GM12875 (cell line): ENCODE measurements around the gene ALS2CL.
A peak's percentile ranks its signal among the peaks of the same experiment; 100 is the strongest.

Source experiments
- H3K4me3 ChIP-seq: one replicate; pipeline ENCODE4 v1.5.1; 2011; ENCODE audit warnings: low read depth, low read length, control low read depth
- CTCF ChIP-seq: IDR thresholded peaks from 2 replicates; pipeline ENCODE4 v1.5.1; 2011; ENCODE audit warnings: low read depth, mild to moderate bottlenecking, control low read depth, inconsistent platforms, low read length, moderate library complexity, borderline replicate concordance; ENCODE audit not compliant: insufficient read depth

ALS2CL gene

GRCh38 chr3:46700772-46701171 lies 7.3 kb upstream of the ALS2CL start:
- no peak overlapping the region for H3K4me3 ChIP-seq
- no peak for TF ChIP-seq CTCF

- H3K4me3 ChIP-seq = no peak overlapping the region
- no peak for TF ChIP-seq CTCF
Measured at GRCh38 chr3:46699676-46700523, 6.4 kb upstream of the ALS2CL start.

GRCh38 chr3:46695962-46696894 lies 2.7 kb upstream of the ALS2CL start:
- no peak for TF ChIP-seq CTCF
- H3K4me3 ChIP-seq = no peak overlapping the region

DNA sequence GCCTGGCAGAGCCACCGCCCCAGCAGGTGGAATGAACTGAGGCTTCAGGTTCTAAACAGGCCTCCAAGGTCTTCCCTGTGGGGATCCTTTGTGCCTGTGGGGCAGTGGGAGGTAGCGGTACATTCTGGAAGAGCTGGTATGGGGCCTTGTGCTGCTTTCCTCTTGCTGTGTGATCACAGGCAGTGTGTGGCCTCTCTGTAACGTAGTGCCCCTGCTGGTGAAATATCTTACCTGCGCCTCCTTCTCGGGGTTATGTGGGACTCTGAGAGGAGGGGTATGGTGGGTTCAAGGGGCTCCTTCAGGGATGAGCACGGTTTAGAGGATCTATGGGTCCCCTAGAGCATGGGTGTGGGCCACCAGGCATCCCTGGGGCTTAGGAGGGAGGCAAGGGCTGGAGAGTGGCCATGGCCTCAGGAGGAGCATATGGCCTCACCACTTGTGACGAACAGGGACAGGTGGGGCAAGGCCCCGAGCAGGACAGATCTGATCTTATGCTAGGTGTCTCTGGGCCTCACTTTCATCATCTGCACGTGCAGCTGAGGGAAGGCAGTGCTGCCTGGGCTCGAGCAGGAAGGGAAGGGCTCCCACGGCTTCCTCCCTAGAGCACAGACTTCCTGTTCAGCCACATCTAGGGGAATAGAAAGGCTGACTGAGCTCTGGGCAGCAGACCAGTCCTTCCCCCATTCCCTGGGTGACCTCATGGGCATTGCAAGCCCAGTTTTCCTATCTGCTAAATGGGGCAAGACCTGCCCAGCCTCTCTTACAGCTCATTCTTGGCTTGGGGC lies 1.9 kb upstream of the ALS2CL start:
- TF ChIP-seq CTCF = peak; percentile 39; the same call in 1 of the 2 replicates
- no peak overlapping the region for H3K4me3 ChIP-seq

DNA sequence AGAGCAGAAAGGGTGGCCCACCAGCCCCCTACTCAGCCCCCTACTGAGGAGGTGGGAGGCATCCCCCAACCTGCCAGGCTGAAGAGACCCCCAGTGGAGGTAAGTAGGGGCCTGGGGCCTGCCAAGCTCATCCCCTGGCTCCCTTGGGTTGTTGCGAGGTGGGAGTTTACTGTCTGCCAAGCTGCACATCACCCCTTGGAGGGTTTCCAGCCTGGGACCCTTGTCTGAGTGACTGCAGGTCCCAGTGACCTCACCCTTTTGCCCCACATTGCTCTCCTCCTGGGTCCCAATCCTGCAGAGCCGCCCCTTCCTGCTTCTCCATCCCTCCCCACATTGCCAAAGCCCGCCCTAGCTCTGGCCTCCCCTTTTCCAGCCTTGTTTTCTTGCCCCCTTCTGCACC lies 1.0 kb upstream of the ALS2CL start:
- no peak for TF ChIP-seq CTCF
- no peak overlapping the region for H3K4me3 ChIP-seq

DNA sequence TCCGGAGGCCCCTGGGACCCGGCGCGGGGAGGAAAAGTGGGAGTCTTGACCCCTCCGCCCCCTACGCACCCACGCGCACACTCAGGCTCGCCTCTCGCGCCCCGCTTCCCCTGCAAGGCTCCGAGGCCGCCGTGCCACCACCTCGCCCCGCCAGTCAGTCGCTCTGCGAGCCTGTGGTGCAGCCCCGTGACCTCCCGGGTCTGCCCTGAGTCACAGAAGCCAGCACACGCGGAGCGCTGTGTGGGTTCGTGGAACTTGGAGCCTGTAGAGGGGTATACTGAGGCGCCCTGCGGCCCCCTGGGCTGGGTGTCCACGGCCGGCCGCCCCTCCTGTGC lies 380 bp upstream of the ALS2CL start:
- peak overlapping the region; percentile 16 for H3K4me3 ChIP-seq
- TF ChIP-seq CTCF = no peak
